Natural killer cell (primary cell): Measurements from ENCODE around the gene FGA. TPM values are rescaled to one million over a fixed set of nuclear protein-coding genes. Genes with fewer than 3 reads are reported as not detected.

Experiments used
- ATAC-seq, 3 donors: fragments of 150-1000 bp in 2 of 3; fragments of 200-7000 bp in 1 of 3; cut with Tn5 transposase; 1 replicate in 1 of 3; 2 replicates in 2 of 3; pipeline ENCODE4 v1.10.0; 2021; ENCODE audit warnings: mild to moderate bottlenecking in 2 of 3, moderate library complexity in 2 of 3
- DNase-seq, 2 donors: peaks; one replicate each; pipeline versions ENCODE4 v3.0.0 to v3.0.0-alpha.2; 2013 to 2021; ENCODE audit warnings: mixed read lengths in 1 of 2
- H3K27ac ChIP-seq: one replicate; pipeline ENCODE4 v1.5.1; 2013; ENCODE audit warnings: mild to moderate bottlenecking, low read length
- H3K27me3 ChIP-seq: one replicate; pipeline ENCODE4 v1.6.1; 2013; ENCODE audit warnings: low read length; ENCODE audit not compliant: control insufficient read depth, insufficient read depth
- H3K36me3 ChIP-seq: one replicate; pipeline ENCODE4 v1.6.1; 2013; ENCODE audit warnings: low read length; ENCODE audit not compliant: control insufficient read depth, insufficient read depth
- H3K4me1 ChIP-seq: one replicate; pipeline ENCODE4 v1.6.1; 2013; ENCODE audit warnings: low read length; ENCODE audit not compliant: control insufficient read depth, insufficient read depth
- H3K4me3 ChIP-seq: one replicate; pipeline ENCODE4 v1.5.1; 2013; ENCODE audit warnings: low read length
- H3K9me3 ChIP-seq: one replicate; pipeline ENCODE4 v1.6.1; 2013; ENCODE audit warnings: low read length; ENCODE audit not compliant: control insufficient read depth, insufficient read depth
- H3K27ac Mint-ChIP-seq, 2 donors: one replicate each; pipeline ENCODE4 v1.8.0; 2022; ENCODE audit warnings: mild to moderate bottlenecking in 2 of 2, mixed read lengths in 2 of 2, moderate library complexity in 1 of 2
- H3K27me3 Mint-ChIP-seq, 2 donors: one replicate each; pipeline ENCODE4 v1.8.0; 2022; ENCODE audit warnings: low read depth in 2 of 2, mixed read lengths in 2 of 2
- H3K36me3 Mint-ChIP-seq: one replicate; pipeline ENCODE4 v1.8.0; 2022; ENCODE audit warnings: mixed read lengths
- H3K4me1 Mint-ChIP-seq, 2 donors: one replicate each; pipeline ENCODE4 v1.8.0; 2022; ENCODE audit warnings: mixed read lengths in 2 of 2
- H3K4me3 Mint-ChIP-seq: one replicate; pipeline ENCODE4 v1.8.0; 2022; ENCODE audit warnings: mild to moderate bottlenecking, moderate library complexity, mixed read lengths
- H3K9me3 Mint-ChIP-seq, 2 donors: one replicate each; pipeline ENCODE4 v1.8.0; 2022; ENCODE audit warnings: mixed read lengths in 2 of 2
- CTCF ChIP-seq: fragments of 200-600 bp; IDR thresholded peaks from one replicate; pipeline ENCODE4 v1.8.0; 2022; ENCODE audit warnings: antibody characterized with exemption
- WGBS: methylation state at CpG from one replicate; pipeline ENCODE4 v1.1.7; 2013; ENCODE audit warnings: missing lambda C conversion rate; ENCODE audit not compliant: insufficient coverage; 5-methylcytosine and 5-hydroxymethylcytosine counted together
- intact Hi-C: fragments of 100-400 bp; cut with micrococcal nuclease; formaldehyde crosslinking; loops from one replicate; pipeline ENCODE4 v1.14.2; 2022
- total RNA-seq, 4 donors: library from RNA; stranded (reverse); fragments of 120-200 nt in 1 of 4; gene quantifications; one replicate each; pipeline versions ENCODE4 v1.2.3 to v1.2.4, GENCODE V29; 2013 to 2022

The FGA gene
- total RNA-seq, 3 donors from 2014 or later (not counting 1 experiment from before 2014, with no cell fraction given), result not detected

- Histone ChIP-seq H3K27me3 (no peaks in the 10 kb centered on the region), H3K9me3 (no peaks in the 10 kb centered on the region), H3K36me3 (no peaks in the 10 kb centered on the region), H3K4me1 (no peaks in the 10 kb centered on the region), H3K27ac (no peak overlapping the region), H3K4me3 (no peak overlapping the region)
- ATAC-seq (no peak), DNase-seq (no peak)
- Mint-ChIP-seq H3K27ac (no peak overlapping the region), H3K36me3 (no peaks in the 10 kb centered on the region), H3K9me3 (peaks cover 0 to 2% of the 10 kb centered on the region in 2 donors), H3K4me3 (no peak overlapping the region), H3K27me3 (peaks cover 11 to 21% of the 10 kb centered on the region in 2 donors), H3K4me1 (no peaks in the 10 kb centered on the region)
- 86% methylated on average over 2 of the region's 4 CpGs for WGBS
- TF ChIP-seq CTCF, result no peak
- intact Hi-C loops, result no loop called here
Measured at GRCh38 chr4:154609532-154609931, 19.0 kb upstream of the FGA start.

GRCh38 chr4:154608361-154609252 lies 18.1 kb upstream of the FGA start:
- intact Hi-C loops, result no loop called here
- no peaks in the 10 kb centered on the region for H3K4me1 Mint-ChIP-seq
- DNase-seq, result no peak
- H3K27ac Mint-ChIP-seq, result no peak overlapping the region
- H3K36me3 Mint-ChIP-seq, result no peaks in the 10 kb centered on the region
- WGBS, result 83% methylated on average over 2 of the region's 3 CpGs
- no peak overlapping the region for H3K27ac ChIP-seq
- H3K4me1 ChIP-seq, result no peaks in the 10 kb centered on the region
- no peaks in the 10 kb centered on the region for H3K36me3 ChIP-seq
- H3K27me3 Mint-ChIP-seq, result peaks cover 11 to 22% of the 10 kb centered on the region in 2 donors
- no peaks in the 10 kb centered on the region for H3K9me3 ChIP-seq
- no peak for TF ChIP-seq CTCF
- peaks cover 0 to 2% of the 10 kb centered on the region in 2 donors for H3K9me3 Mint-ChIP-seq
- ATAC-seq, result no peak
- H3K4me3 ChIP-seq, result no peak overlapping the region
- no peak overlapping the region for H3K4me3 Mint-ChIP-seq
- H3K27me3 ChIP-seq, result no peaks in the 10 kb centered on the region

- Mint-ChIP-seq H3K4me3 (no peak overlapping the region), H3K36me3 (no peaks in the 10 kb centered on the region), H3K27me3 (peaks cover 17 to 22% of the 10 kb centered on the region in 2 donors), H3K4me1 (no peaks in the 10 kb centered on the region), H3K27ac (no peak overlapping the region), H3K9me3 (peaks cover 0 to 2% of the 10 kb centered on the region in 2 donors)
- intact Hi-C loops, result no loop called here
- H3K9me3 ChIP-seq, result no peaks in the 10 kb centered on the region
- DNase-seq (no peak), ATAC-seq (no peak)
- no peaks in the 10 kb centered on the region for H3K36me3 ChIP-seq
- H3K27me3 ChIP-seq, result no peaks in the 10 kb centered on the region
- no peak for TF ChIP-seq CTCF
- H3K4me1 ChIP-seq, result no peaks in the 10 kb centered on the region
- no peak overlapping the region for H3K4me3 ChIP-seq
- H3K27ac ChIP-seq, result no peak overlapping the region
- WGBS, result 88% methylated on average over 6 of the region's 6 CpGs
Measured at GRCh38 chr4:154606728-154607723, 16.5 kb upstream of the FGA start.
